ENCODE results near the gene MYL5. TPM values are rescaled to one million over a fixed set of nuclear protein-coding genes. Genes with fewer than 3 reads are reported as not detected.

Gene MYL5
- total and polyA plus RNA-seq, 2 of the 13 experiments (the other 11 are each of a cell fraction or from before 2014, with no cell fraction given): 6.5 to 16.0 TPM

GRCh38 chr4:692771-693554 lies 18.6 kb downstream of the MYL5 start (continued):
- TF ChIP-seq DNMT1 (CRISPR knock-in tag; IDR thresholded peaks at IDR 0.05): no peak
- no peak for TF ChIP-seq ZNF766 (CRISPR knock-in tag; IDR thresholded peaks at IDR 0.05; ENCODE audit: borderline replicate concordance)
- TF ChIP-seq MYNN (CRISPR knock-in tag; IDR thresholded peaks at IDR 0.05; ENCODE audit: low read depth): no peak
- peak; percentile 59 for TF ChIP-seq BCL6 (CRISPR knock-in tag; IDR thresholded peaks at IDR 0.05)
- no peak for TF ChIP-seq ZBTB10 (CRISPR knock-in tag; IDR thresholded peaks at IDR 0.05; ENCODE audit: borderline replicate concordance)
- no peak for TF ChIP-seq NFYB (CRISPR knock-in tag; IDR thresholded peaks at IDR 0.05)
- 0 out of 2 replicates have a peak, but pooled peaks have one; percentile 79 for TF ChIP-seq ZNF414 (CRISPR knock-in tag; IDR thresholded peaks at IDR 0.05)
- no peak for TF ChIP-seq NFE2 (CRISPR knock-in tag; IDR thresholded peaks at IDR 0.05)
- TF ChIP-seq ZNF207 (IDR thresholded peaks at IDR 0.05; ENCODE audit: borderline replicate concordance): no peak
- TF ChIP-seq EHMT2 (IDR thresholded peaks at IDR 0.05; ENCODE audit: borderline replicate concordance, low read depth, low read length): no peak
- peak; percentile 86; the same call in 1 of the 2 replicates for TF ChIP-seq ZNF580 (CRISPR knock-in tag; IDR thresholded peaks at IDR 0.05; ENCODE audit: borderline replicate concordance, low read depth)
- peak; percentile 66; the same call in 1 of the 2 replicates for TF ChIP-seq ZBTB33 (CRISPR knock-in tag; IDR thresholded peaks at IDR 0.05)
- no peak for TF ChIP-seq JUNB (CRISPR knock-in tag; IDR thresholded peaks at IDR 0.05; ENCODE audit: borderline replicate concordance)
- TF ChIP-seq ZNF484 (CRISPR knock-in tag; IDR thresholded peaks at IDR 0.05; ENCODE audit: borderline replicate concordance, low read depth): no peak
- TF ChIP-seq GATAD1 (CRISPR knock-in tag; IDR thresholded peaks at IDR 0.05): peak; percentile 71
- TF ChIP-seq ZNF720 (CRISPR knock-in tag; IDR thresholded peaks at IDR 0.05): no peak
- TF ChIP-seq ZNF850 (CRISPR knock-in tag; conservative IDR thresholded peaks at IDR 0.05): no peak
- TF ChIP-seq ZXDC (CRISPR knock-in tag; IDR thresholded peaks at IDR 0.05): no peak
- peak; percentile 55; the same call in 1 of the 2 replicates for TF ChIP-seq GABPB1 (CRISPR knock-in tag; IDR thresholded peaks at IDR 0.05)
